NCI-H1105 treated with DMSO at 0.1 percent for 48 hours (cell line): ENCODE data around the gene GPR137B.
"Not testable (repeated sequence)": the region's sequence is repeated elsewhere in the genome, so short reads cannot be mapped to it uniquely, and the experiment has no call there.

Source experiments
- DNase-seq: peaks from one replicate; lab custom pipeline; 2025; lab: John Stamatoyannopoulos, UW

GPR137B gene, protein sequence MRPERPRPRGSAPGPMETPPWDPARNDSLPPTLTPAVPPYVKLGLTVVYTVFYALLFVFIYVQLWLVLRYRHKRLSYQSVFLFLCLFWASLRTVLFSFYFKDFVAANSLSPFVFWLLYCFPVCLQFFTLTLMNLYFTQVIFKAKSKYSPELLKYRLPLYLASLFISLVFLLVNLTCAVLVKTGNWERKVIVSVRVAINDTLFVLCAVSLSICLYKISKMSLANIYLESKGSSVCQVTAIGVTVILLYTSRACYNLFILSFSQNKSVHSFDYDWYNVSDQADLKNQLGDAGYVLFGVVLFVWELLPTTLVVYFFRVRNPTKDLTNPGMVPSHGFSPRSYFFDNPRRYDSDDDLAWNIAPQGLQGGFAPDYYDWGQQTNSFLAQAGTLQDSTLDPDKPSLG

DNA sequence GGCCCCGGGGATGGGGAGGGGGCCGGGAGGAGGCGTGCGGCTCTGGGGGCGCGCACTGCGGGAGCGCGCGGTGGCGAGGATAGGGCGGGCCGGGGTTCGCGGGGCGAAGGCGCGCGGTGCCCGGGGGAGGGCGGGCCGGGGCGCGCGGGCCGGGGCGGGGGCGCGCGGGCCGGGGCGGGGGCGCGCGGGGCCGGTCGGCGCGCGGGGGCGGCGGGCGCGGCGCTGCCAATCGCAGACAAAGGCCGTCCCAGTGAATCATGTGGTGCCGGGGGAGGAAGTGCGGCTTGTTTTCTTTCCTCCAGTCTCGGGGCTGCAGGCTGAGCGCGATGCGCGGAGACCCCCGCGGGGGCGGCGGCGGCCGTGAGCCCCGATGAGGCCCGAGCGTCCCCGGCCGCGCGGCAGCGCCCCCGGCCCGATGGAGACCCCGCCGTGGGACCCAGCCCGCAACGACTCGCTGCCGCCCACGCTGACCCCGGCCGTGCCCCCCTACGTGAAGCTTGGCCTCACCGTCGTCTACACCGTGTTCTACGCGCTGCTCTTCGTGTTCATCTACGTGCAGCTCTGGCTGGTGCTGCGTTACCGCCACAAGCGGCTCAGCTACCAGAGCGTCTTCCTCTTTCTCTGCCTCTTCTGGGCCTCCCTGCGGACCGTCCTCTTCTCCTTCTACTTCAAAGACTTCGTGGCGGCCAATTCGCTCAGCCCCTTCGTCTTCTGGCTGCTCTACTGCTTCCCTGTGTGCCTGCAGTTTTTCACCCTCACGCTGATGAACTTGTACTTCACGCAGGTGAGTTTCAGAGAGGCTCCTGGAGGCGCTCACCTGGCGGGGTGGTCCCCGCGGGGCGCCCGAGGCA, at the start of gene GPR137B:
GPR137B (plus strand) TSS at position 287 of the 851 bp plus-strand sequence; CDS start at position 371, 84 bp downstream.
- DNase-seq, result peak; percentile 19

DNA sequence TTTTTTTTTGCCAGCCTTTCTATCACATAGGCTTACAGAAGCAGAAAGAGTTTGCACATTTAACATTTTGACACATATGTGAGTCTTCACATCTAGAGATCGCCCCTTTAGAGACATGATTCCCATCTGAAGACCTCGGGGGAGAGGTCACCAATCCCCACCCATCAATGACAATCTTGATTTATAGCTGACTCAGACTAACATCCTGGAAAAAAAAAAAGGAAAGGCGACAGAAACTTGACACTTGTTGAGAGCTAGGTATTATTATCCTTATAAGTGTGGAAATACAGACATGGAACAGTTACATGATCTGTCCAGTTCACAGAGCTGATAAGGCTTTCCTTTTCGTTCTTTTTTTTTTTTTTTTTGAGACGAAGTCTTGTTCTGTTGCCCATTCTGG, 49.4 kb upstream of the GPR137B start:
- DNase-seq, result no peak

DNA sequence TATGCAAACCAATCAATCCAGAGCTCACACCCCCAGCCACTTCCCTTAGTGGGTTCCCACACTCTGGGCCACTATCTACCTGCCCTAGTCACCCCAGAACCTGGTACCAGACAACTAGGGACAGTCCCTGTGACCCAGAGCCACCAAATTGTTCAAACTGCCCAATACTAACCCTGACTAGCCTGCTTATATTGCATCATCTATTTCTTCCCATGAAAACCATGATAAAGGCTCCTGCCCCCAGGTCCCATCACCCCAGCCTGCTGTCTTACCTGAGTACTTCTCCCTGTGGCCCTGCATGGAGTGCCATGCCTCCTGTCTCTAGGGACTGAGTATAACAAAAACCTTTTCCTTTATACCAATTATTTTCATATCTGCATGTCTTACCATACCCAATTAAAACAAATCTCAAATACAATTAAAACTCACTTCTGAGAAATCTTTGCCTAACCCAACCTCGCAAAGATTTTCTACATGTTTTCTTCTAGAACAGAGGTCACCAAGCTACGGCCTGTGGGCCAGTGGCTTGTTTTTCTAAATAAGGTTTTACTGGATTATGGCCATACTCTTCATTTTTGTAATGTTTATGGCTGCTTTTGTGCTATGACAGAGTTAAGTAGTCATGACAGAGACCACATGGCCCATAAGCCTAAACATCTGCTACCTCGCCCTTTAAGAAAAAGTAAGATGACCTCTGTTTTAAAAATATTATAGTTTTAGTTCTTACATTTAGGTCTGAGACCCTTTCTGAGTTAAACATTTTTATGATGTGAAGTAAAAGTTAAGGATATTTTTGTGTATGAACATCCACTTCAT, 46.4 kb upstream of the GPR137B start:
- no peak for DNase-seq

DNA sequence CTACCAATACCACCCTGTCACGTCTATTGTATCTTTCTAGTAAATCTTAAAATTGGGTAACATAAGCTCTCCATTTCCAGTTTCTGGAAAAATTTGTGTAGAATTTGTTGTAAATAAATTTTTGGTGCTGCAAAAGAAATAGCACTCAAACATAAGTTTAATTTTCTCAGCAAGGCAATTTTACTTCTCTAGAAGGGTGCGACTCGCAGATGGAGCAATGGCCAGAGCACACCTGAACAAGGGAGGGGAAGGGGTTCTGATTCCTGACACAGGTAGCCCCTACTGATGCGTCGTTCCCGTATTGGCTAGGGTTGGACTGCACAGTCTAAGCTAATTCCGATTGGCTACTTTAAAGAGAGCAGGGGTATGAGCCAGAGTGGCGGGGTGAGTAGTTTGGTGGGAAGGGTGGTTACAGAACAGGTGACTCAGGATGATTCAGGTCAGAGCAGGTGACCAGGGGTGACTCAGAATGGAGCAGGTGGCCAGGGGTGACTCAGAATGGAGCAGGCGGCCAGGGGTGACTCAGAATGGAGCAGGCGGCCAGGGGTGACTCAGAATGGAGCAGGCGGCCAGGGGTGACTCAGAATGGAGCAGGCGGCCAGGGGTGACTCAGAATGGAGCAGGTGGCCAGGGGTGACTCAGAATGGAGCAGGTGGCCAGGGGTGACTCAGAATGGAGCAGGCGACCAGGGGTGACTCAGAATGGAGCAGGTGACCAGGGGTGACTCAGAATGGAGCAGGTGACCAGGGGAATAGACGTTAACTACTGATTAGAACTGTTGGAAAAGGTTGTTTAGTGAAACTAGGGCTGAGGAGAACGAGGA, 45.5 kb upstream of the GPR137B start:
- DNase-seq, result not testable (repeated sequence)

DNA sequence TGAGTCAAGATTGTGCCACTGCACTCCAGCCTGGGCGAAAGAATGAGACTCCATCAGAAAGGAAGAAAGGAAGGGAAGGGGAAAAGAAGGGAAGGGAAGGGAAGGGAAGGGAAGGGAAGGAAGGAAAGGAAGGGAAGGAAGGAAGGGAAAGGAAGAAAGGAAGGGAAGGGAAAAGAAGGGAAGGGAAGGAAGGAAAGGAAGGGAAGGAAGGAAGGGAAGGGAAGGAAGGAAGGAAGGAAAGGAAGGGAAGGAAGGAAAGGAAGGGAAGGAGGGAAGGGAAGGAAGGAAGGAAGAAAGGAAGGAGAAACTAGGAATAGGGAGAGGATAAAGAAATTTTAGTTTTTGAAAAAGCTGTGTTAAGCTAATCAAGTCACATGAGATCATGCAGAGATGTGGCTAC, 44.1 kb upstream of the GPR137B start:
- no peak for DNase-seq

DNA sequence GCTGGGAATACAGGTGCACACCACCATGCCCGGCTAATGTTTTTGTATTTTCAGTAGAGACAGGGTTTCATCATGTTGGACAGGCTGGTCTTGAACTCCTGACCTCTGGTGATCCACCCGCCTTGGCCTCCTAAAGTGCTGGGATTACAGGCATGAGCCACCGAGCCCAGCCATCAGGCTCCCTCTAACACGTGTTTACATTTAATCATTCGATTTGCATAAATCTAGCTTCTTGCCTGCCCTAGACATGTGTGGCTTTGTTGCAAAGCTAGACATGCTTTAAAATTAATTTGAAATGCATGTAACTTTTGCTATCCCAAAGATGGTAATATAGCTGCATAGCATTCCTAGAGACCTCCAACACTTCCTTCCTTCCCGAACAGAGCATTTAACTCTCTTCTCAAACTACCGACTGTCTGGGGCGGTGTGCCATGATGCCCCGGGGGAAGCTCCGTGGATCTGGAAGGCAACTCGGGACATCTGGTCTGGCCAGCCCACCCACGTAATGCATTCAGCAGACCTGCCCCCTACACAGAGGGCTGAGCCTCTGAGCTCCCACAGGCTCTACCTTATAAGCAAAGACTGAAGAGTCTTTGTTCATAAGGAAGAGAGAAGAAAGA, 42.9 kb upstream of the GPR137B start:
- no peak for DNase-seq

DNA sequence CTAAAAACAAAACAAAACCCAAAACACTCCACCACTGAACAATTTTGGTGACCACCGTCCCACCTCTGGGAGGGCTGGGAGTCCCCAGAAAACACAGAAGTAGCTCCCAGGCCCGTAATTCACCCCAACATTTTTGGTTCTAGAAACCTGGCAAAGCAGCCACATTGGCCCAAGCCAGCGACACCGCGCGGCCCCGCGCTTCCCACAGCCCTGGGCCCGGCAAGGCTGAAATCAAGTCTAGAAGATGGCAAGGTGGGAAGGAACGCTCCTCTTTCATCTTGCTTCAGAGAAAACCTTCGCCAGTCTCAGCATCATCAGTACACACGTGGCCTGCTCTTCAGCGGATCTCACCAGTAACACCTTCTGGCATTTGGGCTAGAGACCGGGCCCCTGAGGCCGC, 41.5 kb upstream of the GPR137B start:
- DNase-seq, result no peak

DNA sequence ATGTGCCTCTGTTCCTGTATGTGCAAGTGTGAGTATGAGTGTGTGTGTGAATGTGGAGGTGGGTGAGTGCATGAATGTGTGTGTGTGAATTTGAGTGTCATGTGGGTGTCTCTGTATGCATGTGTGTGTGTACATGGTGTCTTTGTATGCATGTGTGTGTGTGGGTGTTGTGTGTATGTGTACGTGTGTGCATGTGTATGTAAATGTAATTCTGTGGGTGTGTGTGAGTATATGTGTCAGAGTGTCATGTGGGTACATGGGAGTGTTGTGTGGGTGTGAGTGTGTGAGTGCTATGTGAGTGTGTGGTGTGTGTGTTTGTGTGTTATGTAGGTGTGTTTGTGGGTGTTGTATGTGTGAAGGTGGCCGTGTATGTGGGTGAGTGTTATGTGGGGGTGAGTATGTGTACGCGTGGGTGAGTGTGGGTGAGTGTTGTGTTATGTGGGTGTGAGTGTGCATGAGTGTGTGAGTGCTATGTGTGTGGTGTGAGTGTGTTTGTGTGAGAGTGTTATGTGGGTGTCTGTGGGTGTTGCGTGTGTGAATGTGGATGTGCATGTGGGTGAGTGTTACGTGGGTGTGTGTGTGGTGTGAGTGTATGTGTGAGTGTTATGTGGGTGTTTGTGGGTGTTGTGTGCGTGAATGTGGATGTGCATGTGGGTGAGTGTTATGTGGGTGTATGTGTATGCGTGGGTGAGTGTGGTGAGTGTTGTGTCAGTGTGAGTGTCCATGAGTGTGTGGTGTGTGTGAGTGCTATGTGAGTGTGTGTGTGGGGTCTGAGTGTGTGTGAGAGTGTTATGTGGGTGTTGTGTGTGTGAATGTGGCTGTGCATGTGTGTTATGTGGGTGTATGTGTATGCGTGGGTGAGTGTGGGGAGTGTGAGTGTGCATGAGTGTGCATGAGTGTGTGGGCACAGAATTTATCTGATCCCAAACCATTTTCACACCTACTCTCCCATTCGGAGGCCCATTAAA, 40.8 kb upstream of the GPR137B start:
- DNase-seq, result no peak

DNA sequence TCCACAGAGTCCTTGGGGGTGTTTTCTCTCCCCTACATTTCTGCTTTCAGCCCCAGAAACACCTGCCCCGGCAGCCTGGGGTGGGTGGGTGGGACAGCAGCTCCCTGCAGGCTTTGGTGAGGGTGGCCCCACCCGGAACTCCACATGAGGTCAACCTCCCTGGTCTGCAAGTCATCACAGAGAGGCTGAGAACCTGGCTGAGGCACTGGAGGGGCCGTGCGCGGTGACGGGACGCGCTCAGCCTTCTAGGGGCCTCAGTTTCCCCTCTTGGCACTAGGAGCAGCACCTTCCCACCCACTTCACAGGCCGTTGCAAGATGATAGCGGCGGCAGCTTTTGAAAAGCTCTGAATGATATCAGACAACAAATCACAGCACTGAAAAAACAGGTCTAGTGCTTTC, 39.7 kb upstream of the GPR137B start:
- DNase-seq, result no peak

DNA sequence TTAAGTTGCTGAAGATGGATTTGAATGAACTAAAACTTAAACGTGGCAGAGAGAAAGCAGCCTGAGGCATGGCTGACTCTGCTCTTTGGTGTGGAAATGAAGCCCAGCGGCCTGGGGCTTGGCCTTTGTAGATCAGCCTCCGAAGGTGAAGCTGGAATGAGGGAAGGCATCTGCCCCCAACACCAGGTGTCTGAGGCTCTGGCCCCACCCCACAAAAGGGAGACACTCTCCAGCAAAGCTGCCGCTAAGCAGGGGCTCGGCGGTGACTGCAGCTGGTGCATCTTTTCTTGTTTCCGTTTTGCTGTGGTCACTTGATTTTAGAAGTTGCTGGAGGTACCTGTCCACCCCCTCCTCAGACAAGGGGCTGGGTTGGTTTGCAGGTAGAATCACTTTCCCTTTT, 39.3 kb upstream of the GPR137B start:
- DNase-seq, result no peak

DNA sequence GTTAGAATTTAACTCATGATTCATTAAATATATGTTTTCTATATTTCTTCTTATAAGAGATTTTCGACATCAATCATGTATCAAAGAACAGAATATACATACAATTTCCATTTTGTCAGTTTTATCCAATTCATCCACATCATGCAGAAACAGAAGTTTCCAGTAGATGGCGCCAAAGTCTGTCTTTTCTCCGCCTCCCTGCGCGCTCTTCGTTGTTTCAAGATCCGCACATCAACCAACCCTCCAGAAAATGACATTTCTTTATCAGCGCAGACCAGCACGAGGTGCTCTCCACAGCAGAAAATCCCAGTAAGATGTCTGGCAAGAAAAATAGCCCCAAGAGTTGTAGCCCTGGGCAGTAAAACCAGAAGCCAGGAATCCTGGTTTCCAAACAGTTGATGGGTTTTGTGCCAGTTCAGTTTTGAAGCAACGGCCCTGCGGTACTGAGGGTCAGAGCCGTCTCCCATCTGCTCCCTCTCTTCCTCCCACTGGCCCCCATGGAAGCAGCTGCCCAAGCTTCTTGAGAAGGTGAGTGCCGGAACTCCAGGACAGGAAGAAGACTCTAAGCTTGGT, 38.6 kb upstream of the GPR137B start:
- no peak for DNase-seq

DNA sequence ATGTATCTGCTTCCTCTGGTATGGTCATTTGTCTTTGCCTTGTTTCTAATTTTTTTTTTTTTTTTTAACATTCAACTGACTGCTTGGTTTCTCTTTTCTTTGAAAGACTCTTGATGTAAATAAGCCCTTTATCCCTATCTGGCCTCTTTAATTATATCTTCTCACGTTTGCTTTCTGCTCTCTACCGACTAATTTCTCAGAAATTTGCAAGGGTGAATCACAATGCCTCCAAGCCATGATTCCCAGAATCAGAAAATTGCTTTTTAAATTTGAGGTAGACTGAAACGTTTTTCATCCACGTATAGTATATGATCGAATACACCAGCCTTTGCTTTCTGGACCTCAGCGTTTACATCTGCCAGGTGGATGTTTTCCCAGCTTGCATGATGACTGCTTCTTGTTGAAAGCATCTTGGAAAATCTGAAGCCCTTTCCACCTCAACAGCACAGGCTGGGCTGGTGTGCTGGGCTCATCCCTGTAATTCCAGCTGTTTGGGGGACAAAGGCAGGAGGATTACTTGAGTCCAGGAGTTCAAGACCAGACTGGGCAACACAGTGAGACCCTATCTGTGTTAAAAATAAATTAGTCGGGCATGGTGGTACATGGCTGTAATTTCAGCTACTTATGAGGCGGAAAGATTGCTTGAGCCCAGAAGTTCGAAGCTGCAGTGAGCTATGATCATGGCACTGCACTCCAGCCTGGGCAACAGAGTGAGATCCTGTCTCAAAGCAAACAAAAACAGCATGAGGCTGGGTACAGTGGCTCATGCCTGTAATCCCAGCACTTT, 35.0 kb upstream of the GPR137B start:
- DNase-seq, result no peak

DNA sequence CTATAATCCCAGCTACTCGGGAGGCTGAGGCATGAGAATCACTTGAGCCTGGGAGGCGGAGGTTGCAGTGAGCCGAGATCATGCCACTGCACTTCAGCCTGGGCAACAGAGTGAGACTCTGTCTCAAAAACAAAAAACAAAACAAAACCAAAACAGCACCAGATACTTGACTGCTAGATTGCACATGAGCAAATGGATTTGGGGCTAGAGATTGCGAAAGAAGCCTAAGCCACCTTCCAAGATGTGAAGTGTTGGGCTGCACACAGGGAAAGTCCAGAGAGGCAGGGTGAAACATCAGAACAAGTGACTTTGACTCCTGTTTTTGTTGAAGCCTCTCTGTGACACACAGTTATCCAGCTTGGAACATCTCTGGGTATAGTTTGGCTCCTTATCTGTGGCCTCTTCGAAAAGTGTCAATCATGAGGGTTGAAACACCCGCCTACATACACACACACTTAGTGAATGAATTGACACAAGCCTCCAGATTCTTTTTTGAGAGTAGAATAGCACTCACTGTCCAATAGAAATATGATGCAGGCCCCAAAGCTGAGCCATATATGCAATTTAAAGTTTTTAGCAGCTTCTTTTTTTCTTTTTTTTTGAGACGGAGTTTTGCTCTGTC, 34.2 kb upstream of the GPR137B start:
- no peak for DNase-seq

DNA sequence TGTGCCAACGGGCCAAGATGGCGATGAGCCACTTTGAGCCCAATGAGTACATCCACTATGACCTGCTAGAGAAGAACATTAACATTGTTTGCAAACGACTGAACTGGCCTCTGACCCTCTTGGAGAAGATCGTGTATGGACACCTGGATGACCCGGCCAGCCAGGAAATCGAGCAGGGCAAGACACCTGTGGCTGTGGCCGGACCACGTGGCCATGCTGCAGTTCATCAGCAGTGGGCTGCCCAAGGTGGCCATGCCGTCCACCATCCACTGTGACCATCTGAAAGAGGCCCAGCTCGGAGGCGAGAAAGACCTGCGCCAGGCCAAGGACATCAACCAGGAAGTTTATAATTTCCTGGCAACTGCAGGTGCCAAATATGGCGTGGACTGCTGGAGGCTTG, 32.2 kb upstream of the GPR137B start:
- DNase-seq, result no peak

DNA sequence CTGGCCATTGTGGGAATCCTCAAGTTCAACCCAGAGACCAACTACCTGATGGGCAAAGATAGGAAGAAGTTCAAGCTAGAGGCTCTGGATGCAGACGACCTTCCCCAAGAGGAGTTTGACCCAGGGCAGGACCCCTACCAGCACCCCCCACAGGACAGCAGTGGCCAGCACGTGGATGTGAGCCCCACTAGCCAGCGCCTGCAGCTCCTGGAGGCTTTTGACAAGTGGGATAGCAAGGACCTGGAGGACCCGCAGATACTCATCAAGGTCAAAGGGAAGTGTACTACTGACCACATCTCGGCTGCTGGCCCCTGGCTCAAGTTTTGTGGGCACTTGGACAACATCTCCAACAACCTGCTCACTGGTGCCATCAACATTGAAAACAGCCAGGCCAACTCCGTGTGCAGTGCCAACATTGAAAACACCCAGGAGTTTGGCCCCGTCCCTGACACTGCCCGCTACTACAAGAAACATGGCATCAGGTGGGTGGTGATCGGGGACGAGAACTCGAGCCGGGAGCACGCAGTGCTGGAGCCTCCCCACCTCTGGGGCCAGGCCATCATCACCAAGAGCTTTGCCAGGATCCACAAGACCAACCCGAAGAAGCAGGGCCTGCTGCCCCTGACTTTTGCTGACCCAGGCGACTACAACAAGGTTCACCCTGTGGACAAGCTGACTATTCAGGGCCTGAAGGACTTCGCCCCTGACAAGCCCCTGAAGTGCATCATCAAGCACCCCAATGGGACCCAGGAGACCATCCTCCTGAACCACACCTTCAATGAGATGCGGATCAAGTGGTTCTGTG, 30.6 kb upstream of the GPR137B start:
- no peak for DNase-seq

DNA sequence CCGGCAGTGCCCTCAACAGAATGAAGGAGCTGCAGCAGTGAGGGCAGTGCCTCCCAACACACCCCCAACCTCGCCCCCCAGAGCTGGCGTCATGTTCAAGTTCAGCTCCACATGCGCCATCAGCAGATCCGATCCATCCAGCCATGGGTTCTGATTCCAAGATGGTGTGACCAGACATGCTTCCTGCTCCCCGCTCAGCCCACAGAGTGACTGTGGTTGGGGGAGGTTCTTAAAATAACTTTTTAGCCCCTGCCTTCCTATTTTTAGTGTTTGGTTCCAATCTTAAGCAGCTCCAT, 30.1 kb upstream of the GPR137B start:
- DNase-seq, result no peak

DNA sequence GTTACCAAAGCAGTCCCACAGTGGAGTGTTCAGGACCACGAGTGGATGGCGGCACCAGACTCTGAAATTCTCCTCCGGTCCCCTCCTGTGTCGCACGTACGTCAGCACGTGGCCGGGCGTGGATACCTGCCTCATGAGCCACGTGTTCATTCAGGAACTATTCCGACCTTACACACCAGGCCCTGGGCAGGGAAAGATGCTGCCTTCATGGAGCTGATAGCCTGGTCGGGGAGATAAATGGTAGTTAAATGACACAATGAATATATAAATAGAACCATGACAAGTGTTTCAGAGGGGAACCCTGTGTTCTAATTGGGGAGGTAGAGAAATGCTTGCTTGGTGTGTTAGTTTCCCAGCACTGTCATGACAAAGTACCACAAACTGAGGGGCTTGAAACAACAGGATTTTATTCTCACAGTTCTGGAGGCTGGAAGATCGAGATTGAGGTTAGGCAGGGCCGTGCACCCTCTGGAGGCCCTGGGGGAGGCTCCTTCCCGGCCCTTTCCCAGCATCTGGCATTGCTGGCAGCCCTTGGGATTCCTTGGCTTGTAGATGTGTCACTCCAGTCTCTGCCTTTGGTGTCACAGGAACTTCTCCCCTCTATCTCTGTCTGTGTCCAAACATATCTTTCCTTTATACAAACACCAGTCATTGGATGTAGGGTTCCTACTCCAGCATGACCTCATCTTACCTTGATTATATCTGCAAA, 28.9 kb upstream of the GPR137B start:
- DNase-seq, result no peak
